ENCODE data around the gene MEIS1.

Gene MEIS1

DNA sequence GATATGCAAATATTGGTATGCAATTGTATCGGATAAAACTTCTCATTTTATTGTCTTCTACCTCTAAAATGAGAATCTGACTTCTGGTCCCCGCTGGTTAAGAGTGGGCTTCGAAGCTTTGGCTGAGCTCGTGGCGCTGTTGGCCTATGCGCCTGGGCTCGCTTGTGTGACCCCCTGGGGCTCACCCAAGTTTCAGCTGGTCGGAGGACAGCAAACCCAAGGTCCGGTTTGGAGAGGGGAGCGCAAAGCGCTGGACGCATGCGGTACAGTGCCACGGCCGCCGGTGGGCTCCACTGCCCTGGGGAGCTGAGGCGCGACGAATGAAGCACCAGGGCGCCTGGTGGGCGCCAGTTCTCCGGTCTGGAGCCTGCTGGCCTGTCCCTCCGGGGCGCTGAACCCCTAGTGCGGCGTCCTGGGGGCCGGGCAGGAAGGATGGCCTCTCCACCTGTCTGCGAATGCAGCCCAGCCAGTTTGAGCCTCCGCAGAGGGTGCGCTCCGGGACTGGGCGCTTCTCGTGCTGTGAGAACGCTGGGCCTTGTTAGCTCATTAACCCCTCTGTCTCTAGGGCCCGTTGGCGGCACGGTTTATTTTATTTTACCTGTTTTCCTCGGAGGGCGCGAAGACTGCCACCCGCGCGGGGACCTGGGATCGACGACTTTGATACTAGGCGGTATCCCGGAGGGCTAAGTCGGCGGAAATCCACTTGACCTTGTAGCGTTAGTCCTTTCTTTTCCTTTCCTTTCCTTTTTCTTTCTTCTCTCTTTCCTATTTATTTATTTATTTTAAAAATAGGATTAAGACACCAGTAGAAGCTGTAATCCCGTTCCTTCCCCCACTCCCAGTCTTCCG is 10.4 kb downstream of the MEIS1 start:
- ATAC-seq: no peak

DNA sequence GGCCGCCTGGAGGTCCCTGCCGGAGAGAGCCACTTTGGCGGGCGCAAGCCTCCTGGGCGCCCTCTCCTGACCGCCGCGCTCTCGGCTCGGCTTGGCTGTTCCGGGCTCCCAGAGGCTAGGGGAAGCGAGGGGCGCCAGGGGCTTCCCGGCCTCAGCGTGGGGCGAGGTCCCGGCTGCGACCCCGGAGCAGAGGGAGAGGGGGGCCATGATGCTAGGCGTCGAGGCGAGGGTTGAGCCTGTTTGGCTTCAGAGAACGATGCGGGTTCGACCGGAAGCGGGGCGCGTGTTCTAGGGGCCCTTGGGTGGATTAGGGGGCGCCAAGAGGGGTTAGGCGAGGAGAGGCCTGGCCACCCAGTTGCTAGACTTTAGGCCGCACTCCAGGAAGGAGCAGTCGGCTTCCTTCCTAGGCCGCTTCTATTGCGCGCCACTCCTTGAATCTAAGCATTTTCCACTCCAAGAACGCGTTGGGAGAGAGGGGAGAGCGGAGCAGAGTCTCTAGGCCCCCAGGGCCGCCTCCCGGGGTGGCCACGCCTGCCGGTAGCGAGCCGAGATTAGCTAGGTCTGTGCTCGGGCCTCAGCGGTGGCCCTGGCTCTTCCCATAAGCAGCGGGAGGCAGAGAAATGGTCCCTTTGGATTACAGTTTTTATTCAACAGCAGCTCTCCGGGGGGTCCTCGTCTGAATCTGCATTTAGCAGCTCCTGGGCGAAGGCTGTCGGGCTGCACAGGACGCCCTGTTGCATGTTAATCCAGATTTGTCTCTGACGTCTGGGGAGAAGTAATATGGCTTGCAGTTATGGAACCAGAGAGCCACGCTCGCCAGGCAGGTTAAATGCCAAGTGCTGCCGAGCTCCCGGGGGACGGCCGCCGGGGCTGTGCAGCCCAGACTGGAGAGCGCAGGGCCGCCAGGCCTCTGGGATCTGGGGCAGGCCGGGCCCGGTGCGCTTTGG is 11.3 kb downstream of the MEIS1 start:
- ATAC-seq: no peak

DNA sequence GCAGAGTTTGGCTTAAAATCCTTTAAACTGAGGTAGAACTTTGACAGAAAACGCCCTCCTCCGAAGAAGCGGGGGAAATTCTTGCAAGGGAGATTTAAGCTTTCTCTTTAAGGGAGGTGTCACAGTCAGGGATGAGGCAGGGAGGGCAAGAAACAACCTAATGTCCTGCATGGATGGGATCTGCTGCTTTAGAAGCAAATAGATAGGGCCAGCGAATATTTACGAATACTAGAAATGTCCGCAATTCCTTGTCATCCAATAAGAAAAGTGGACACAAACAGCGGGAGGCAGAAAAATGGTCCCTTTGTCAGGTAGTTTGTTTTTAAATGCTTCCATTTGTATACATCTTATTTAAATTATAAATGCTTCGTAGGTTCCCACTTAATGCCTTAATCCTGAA is 12.0 kb downstream of the MEIS1 start:
- ATAC-seq: no peak

DNA sequence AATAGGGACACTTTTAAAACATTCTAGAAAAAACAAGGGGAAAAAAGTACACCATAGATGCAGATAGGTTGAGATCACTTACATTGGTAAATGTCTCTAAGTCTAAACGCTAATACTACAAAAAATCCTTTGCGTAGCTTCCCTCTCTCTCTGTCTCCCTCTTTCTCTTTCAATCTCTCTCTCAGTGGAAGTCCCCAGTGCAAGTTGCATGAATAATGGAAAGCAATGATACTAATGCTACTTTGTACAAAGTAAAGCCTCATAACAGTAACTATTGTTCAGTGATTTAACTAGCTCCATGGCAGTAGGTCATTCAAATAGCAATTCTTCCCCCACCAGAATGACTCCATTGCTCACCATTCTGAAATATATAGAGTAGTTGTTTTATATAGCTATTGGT is 12.8 kb downstream of the MEIS1 start:
- ATAC-seq: no peak

DNA sequence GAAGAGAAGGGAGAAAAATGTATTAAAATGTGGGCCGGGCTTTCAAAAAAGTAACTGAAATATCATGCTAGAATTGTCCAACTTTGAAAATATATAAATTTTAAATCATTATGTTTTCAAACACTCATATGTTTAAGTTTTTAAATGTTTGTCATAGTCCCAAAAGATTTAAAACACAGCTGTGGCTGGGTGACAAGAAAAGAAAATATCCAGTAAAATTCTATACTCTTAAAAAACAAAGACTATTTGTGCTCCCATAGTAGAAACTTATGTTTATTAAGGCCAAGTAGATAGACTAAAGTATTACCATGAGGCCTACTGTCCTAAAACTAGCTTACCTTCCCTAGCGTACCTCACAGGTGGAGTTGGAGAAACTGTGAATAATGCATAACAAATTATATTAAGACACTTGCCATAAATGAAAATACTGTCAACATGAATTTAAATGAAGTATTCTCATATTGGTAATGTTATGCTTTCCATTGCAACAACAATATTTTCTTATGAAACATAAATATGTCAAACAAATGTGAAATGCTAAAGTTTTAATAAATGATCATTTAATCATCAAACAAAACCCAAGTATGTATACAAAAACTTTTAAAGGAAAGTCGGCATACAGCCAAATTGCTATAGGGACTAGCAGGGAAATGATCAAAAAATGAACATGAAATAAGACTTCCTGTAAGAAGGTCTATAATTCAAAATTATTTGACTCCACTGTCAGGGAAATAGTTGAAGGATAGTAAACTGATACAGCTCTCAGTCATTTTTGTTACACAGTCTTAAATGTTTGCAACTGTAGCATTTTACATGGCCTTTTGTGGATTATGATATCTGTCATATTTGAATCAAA is 13.4 kb downstream of the MEIS1 start:
- ATAC-seq: no peak

DNA sequence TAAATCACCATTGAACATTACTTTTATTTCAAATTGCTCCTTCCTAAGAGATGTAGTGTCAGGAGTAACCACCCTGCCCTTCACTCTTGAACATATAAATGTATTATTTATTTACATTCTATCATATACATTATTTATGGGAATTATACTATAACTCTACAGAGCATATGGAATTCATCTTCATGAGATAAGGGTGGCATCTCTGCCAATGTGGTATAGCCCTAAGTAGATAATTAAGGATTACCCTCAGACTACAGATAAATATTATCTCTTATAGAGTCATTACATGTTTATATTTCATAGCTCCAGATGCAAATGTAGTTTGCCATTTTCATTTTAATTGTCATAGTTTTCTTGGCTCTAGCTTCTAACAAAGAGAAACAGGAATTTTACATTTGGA is 17.3 kb downstream of the MEIS1 start:
- ATAC-seq: no peak

DNA sequence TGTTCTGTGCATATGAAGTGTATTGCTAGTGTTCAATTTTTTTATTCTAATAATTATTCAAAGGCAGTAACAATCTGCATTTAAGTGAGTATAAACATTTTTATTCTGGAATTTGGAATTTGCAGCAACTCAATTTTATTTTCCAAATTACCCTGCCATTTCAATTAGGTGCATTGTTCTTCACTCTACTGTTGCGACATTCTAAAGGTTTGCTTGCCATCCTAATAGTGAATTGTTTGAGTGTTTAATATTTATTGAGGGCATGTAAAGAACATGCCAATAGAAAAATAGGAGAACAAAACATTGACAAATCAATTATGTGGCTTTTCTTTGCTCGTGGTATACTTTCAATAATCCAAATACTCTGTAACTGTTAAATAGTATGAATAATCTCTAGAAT is 18.0 kb downstream of the MEIS1 start:
- ATAC-seq: no peak

DNA sequence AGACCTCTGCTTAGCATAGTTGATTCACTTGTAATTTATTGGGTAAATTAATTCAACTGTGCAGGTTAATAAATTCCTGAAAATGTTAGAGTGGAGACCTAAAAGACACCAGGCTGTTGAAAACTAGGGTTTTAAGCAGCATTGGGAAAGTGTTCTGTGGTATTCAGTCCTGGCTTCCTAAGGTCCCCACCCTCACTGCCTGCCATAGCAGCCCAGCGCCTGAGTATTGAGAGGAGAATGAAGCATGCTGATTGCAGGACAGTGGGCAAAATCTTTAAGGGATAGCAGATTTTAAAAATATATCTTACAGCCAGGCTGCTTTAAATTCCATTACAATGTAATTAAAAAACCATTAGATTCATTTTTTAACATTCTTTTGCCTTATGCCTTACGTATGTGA is 20.6 kb downstream of the MEIS1 start:
- ATAC-seq: no peak

DNA sequence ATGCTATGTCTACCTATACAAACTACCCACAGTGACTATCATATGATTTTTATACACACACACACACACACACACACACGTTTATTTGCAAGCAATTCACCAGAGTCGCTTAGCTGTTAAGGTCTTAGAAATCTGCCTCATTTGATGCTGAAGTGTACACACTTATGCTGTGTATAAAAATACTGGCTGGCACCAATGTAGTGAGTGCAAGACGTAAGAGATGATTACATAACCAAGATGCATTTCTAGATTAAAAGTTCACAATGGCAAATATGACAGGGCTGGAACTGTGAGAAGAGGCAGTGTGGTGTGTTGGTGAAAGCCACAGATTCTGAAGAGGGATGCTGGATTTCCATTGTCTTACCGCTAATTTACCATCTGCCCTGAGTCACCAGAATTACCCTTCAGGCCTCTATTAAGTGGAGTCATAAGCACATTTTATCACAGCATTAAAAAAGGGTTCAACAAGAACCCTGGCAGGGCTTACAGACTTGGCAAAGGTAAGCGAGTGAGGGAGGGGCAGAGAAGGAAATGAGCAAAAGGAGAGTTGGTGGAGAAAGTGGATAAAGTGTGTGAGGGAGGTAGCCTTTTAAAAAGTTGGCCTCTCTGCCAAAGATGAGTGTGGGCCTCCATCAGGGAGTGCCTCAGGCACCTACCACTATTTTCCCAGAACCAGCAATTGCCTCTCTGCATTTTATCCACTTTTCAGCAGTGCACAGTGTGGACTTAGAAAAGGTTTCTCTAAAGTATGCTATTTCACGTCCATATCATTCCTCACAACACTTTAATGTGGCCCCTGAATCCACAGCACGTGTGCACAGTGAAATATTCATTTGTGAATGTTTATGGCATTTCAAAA is 21.5 kb downstream of the MEIS1 start:
- no peak for ATAC-seq

DNA sequence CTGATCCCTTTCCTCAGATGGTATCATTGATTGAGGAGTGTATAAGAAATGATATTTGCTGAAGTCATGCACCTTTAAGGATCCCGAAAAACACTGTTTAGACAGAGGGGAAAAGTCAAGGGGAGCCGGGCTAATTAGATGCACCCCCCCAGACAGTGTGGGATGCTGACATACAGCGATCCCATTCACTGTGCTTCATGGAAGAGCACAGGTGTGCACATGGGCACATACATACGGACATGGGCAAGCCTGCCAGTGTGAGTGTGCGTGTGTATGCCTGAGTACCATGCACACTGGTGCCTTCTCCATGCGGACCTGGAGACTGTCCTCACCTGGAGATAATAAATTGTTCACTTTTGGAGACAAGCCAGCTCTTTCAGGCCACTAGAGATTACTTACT is 22.6 kb downstream of the MEIS1 start:
- ATAC-seq: no peak

DNA sequence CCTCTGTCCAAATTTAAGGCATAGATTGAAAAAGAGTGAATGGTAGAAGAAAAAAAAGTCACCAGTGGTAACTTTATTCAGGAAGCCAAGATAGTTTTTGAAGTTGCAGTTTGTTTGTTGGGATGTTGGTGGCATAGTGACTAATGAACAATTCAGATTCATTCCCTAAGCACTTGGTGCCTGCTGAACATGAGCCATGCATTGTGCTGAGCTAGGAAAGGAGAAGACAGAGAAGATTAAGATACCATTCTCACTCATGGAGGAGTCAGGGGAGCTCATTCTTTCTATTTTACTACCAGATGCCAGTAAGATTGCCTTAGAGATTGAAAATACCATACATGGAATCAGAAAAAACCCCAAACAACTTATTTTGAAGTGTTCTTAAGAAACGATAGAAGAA is 25.1 kb downstream of the MEIS1 start:
- no peak for ATAC-seq

DNA sequence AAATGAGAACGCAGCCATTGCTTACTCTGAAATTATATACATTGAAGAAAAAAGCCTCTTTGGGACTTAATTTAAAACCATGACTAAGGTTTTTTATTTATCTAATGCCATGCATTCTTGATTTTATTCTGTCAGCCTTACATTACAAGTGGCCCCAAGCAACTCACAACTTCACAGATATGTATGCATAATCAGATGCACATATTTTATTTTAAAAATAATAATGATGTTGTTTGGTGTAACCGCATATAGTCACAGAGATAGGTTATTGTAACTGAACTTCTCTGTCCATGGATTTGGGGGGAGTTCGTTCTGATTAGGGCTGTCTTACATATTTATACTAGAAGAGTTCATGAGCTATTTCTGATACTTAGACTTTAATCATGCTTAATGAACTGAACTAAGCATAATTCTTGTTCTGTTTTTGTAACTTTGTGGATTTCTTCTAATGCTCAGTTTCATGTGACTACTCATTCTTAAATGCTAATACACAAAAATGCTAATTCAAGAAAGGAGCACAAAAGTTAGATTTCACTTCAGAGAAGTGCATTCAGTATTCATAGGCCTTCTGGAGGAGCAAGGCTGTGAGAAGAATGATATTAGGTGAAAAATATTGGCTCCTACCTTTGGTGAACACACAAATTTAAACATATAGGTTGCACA is 26.2 kb downstream of the MEIS1 start:
- ATAC-seq: no peak

DNA sequence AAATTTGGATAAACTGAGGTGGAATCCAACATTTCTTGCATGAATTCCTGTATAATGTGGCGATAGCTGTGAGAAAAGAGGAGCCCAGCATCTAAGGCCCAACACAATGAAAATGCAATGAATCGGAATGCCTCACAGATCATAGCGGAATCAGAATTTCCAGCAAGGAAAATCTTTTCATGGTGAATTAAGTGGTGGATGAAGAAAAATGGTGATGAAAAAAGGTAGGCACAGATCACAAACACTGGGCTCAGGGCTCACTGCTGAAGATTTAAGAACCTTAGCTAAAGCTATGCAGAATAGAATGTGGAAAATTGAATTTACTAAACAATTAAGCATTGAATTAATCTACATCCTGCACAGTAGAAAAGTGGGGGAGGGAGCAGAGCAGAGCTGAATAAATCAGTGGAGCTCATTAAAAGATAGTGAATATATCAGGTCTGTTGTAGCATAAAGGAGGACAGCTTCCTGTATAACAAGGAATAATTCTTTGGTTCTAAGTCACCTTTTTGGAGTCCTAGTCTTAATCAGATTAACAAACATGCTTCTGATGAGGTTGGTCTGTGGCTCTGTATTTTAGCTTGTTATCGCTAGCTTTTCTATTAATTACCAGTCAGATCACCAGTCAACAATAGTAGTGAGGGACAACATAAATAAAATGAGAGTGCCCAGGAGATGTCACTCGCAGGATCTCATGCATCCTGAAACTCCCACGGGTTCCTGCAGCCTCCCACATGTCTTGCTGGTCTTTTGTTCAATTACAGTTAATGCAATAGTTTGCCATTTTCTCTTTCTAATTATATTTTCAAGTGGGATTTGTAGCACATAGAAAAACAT is 27.0 kb downstream of the MEIS1 start:
- ATAC-seq: no peak

DNA sequence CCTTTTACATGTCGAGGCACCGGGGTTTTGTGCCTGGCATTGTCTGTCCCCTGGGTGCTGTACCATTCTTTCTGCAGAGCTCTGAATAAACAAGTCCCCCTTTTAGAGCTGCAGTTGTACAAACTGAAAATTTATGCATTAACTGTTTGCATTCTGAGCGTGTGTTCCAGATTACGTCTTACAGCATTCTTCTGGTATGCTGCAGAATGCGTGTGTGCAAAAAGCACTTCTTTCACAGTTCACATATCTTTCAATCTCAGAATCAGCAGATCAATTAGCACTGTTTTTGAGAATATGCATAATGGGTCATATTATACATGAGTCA is 27.5 kb downstream of the MEIS1 start:
- no peak for ATAC-seq

DNA sequence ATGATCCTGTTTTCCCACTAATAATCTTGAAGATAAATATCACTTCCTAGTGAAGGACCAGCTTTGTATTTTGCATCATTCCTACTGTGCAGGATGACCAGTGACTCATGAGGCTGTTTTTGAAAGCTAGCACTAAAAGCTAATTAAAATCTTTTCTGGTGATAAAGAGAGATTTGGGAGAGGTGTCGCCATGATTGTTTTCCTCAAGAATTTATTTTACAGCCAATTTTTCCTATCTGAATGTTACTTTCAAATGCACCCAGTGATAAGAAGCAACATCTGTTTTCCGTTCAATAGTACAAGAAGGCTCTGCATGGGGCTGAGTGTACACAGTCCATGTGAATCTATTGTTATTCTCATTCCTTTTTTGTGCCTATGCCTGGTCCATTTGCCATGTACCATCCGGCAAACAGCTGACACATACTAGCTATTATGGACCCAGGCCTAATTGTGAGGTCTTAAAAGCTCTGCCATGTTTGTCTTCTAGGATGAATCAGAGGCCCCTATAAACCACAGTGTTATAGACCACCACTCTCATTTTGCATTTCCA is 28.4 kb downstream of the MEIS1 start:
- no peak for ATAC-seq

DNA sequence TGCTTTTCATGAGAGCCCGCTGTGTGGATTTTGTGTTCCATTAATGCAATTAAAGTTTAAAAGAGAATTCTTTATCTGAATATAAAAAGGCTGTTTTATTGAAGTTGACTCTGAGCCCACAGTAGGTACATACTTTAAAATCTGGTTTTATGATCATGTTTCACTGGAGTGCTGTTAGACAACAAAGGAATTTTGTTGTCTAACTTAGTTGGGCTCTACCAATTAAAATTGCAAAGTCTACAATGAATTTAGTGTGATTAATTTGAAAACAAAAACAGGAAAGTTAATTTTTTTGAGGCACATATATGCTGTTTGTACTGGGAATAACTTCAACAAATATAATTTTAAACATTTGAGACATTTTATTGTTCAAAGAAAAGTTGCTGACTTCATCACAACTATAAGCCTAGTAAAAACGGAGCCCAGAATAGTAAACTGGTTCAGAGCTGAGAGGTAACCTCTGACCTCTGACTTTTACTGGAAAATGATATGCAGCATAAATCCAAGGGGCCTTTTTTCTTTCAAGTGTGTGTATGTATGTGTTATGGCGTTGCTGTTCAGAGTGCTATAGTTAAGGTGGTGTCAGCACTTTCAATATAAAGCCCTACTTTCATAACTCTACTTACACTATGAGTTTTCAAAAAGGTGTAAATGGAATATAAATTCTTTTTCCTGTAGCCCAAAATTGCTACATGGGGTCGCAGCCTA is 30.2 kb downstream of the MEIS1 start:
- ATAC-seq: no peak

DNA sequence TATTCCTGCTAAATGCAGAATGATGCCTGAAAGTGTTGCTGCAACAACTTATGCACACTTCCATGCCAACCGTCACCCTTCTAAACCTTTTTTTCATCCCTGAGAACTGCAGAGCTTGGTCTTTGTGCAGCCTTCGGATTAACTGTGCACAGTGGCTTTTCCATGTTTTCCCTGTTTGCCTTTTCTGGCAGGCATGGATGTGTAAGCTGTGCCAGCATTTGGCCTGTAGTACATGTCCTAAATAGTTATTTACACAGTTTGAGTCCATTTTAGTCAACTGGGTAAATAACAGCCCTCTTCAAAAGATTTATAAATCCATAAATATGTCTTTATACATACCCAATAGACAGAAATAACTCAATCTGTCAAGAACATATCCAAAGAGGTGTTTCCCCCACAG is 31.5 kb downstream of the MEIS1 start:
- ATAC-seq: no peak

DNA sequence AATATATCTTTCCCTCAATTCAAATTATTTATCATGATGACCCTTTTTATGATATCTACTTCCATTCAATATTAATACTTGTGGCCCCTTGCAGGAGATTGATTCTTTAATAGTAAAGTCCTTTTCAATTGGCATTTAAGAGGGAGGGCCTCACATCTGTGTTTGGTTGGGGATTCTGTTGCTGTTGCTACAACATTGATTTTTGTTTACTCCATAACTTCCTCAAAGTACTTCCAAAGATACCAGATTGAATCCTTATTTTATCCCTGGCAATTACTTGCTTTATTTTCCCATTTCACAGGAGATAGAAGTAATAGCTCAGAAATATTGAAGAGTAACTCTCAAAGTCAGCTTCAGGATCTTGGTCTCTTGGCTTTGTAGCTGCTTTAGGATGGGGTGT is 32.8 kb downstream of the MEIS1 start:
- ATAC-seq: no peak

DNA sequence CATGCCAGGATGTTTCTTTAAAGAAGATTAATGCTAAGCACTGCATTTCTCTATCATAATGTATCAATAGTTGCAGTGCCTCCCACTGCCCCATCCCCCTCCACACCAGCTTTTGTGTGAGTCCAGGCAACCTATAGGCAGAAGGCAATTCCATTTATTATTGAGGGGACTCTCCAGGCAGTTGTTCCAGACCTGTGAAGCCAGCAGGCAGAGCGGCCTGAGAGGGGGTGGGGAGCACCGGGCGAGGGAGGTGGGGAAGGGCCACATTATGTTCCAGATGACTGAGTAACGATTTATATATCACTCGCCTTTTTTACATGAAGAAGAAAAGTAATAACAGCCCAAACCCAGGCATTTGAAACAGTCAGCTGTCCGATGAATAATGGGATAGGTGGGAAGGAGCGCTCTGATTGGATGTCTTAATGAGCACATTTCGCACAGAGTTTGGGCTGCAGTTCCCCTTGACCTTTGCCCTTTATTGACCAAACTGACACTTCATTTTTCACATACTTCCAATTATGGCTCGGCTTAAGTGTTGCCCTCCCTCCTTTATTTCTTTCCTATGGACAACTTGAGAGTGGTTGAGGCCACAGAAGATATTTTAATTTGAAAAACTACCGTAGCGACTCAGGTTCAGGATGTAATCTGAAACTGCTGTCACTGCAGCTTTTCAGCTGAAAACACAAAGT is 34.4 kb downstream of the MEIS1 start:
- ATAC-seq: no peak

Data from activated CD4-positive, CD25-positive, alpha-beta regulatory T cell treated with anti-CD3 and anti-CD28 coated beads, Interleukin-2, amount 50 U/mL, for 24 hours (primary cell).